NCI-H2171 (cell line): ENCODE measurements around the gene GGA1.
A peak's percentile ranks its signal among the peaks of the same experiment; 100 is the strongest.

ENCODE experiments used
- DNase-seq: peaks from one replicate; lab custom pipeline; 2025; lab: John Stamatoyannopoulos, UW

The GGA1 gene

DNA sequence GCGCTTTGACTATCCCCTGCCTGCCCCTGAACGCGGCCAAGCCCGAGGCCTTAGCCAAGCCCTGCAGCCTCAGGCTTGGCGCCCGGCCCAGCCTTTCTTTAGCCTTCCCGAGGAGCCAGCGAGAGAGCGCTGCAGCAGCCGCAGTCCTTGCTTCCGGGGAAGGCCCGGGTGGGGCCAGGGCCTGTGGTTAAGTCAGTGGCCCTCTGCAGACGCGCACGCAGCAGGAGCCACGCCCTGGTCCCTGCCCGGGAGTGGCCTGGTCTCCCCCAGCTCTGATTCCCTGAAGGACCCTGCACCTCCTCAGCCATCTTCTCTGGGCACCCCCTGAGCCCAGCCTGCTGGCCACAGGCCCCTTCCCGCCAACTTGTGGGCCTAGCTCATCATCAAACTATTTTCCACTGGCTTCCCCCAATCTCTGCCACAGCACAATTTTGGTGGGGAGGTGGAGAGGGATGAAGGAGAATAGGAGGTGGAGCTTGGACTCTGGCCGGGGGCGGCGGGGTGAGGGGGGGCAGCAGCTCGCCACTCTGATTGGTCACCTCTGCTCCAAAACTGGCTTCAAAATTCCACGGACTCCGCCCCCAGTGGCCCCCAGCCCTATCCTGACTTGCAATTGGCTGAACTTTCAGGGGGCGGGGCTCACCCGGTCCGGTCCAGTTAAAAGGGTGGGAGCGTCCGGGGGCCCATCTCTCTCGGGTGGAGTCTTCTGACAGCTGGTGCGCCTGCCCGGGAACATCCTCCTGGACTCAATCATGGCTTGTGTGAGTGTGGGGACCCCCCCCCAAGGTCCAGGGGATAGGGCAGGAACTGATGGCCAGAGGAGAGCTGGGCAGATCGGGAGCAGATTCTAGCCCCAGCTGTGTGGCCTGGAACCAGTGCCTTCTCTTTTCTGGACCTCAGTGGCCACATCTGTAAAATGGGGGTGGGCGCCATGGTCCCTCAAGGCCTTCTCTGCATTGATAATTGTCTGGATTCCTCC lies 66.6 kb downstream of the GGA1 start, which contains the start of gene LGALS1:
Gene LGALS1, plus strand, starts transcription at position 686 of the 979 bp plus-strand sequence. Its CDS starts 67 bp downstream, at position 753.
- no peak for DNase-seq

DNA sequence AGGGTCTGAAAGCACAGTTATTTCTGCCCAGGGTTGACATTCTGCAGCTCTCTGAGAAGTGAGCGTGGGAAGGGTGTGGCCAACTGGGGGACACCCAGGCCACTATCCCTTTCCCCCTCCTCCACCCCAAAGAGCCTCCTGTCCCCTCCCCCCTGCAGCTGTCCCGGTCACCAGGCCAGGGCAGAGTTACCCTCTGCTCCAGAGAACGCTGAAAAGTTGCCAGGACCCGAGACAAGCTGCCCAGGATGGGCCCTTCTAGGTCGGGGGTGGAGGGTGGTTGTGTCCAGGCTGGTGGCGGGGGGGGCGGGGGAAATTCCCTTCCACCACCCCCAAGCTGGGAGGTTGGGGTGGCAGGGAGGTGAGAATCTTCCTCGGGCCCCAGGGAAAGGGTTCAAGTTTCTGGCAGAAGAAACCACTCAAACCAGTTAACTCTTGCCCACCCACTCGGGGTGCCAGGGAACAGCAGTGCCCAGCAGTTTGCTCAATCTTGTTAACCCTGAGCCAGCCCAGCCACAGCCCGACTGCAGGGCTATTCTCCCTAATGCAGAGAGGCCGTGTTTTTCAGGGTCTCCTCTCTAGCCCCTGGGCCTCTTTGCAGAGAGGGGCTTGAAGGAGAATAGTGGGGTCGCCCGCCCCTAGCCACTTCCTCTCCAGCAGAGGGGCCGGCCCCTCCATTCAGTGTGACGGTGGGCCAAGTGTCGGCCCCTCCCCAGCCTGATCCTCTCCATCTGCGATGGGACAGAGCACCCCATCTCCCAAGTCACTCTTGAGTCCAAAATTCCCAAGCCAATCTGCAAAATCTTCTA lies 67.5 kb downstream of the GGA1 start:
- no peak for DNase-seq

- DNase-seq = peak; percentile 18
These were observed 68.3 kb downstream of the GGA1 start for GRCh38 chr22:37676736-37677492.

GRCh38 chr22:37677493-37677974 lies 68.9 kb downstream of the GGA1 start:
- no peak for DNase-seq

- no peak for DNase-seq
These were observed 69.7 kb downstream of the GGA1 start for GRCh38 chr22:37678372-37678771.

GRCh38 chr22:37679670-37680069 lies 71.0 kb downstream of the GGA1 start:
- DNase-seq = no peak

DNA sequence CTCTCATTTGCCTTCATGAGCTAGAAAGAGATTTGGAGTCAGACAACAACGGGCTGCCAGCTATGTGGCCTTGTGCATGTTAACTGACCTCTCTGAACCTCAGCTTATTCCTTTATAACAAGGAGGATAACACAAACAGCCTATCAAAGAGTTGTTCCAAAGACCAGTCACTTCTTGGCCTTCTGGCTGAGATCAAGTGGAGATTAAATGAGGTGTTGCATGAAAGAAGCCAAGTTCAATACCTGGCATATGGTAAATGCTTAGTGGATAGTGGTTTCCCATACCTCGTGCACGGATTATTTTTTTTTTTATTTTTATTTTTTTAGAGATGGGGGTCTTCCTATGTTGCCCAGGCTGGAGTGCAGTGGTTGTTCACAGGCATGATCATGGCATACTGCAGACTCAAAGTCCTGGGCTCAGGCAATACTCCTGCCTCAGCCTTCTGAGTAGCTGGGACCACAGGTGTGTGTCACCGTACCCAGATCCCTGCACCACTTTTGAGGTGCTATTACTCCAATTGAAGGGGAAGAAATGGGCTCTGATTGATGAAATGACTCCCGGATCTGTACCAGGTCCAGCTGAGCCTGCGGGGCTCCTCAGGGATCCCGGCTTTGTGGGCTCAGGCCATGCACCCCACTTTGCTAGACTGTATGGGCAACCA lies 71.7 kb downstream of the GGA1 start:
- no peak for DNase-seq

DNA sequence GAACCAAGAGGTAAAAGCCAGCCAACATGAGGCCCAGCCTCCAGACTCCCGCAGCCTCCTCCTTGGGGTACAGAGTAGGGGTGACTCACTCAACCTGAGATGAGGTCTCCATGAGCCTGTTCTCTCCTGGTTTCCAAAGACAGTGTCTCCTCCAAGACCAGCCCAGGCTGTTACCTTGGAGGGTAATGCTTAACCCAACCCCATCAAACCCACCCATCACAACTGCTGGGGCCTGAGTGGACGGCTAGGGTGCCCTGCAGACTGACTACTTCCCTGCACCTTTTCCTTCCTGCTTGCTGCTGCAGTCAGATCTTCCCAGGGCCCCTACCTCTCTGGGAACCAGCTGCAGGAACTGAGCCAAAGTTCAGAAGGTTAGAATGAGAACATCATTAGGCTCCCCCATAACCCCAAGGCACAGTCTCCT lies 72.4 kb downstream of the GGA1 start:
- DNase-seq = no peak

- peak; percentile 37 for DNase-seq
These were observed 73.0 kb downstream of the GGA1 start for GRCh38 chr22:37681556-37682049.
